Measurements from ENCODE around the gene RFX3.

RFX3 gene

DNA sequence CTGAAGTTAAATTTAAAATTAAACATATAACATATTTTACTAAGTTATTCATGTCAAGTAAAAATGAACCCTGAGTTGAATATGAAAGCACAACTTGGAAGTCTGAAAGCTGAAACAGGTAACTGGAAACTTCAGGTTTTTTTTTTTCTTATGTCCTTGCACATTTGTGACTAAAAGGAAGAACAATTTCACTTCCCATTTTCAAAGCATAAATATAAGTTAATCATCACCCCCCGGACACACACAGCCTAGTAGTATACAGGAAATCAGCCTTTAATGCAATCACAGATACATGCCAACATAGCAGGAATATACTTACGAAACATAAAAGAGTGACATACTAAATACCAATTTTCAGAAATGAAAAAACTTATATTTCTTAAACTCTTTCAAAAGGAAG, 225.9 kb downstream of the RFX3 start:
- no peak overlapping the region for H3K4me3 ChIP-seq (ENCODE audit: low read depth, low read length)
- in situ Hi-C loops (cut with HindIII; ENCODE audit: low sequenced_read_pairs): no loop called here
- DNase-seq (ENCODE audit: low read depth, low spot score): no peak
- TF ChIP-seq, protein P1, sequence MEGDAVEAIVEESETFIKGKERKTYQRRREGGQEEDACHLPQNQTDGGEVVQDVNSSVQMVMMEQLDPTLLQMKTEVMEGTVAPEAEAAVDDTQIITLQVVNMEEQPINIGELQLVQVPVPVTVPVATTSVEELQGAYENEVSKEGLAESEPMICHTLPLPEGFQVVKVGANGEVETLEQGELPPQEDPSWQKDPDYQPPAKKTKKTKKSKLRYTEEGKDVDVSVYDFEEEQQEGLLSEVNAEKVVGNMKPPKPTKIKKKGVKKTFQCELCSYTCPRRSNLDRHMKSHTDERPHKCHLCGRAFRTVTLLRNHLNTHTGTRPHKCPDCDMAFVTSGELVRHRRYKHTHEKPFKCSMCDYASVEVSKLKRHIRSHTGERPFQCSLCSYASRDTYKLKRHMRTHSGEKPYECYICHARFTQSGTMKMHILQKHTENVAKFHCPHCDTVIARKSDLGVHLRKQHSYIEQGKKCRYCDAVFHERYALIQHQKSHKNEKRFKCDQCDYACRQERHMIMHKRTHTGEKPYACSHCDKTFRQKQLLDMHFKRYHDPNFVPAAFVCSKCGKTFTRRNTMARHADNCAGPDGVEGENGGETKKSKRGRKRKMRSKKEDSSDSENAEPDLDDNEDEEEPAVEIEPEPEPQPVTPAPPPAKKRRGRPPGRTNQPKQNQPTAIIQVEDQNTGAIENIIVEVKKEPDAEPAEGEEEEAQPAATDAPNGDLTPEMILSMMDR (IDR thresholded peaks at IDR 0.05; ENCODE audit: low read depth, low read length): no peak

- no peak for DNase-seq (ENCODE audit: low read depth, low spot score)
- no peak overlapping the region for H3K4me3 ChIP-seq (ENCODE audit: low read depth, low read length)
- in situ Hi-C loops (cut with HindIII; ENCODE audit: low sequenced_read_pairs): no loop called here
- TF ChIP-seq, protein P1 (IDR thresholded peaks at IDR 0.05; ENCODE audit: low read depth, low read length): no peak
Observed at GRCh38 chr9:3296536-3296935, 229.3 kb downstream of the RFX3 start.

GRCh38 chr9:3292311-3292710, 233.5 kb downstream of the RFX3 start:
- H3K4me3 ChIP-seq (ENCODE audit: low read depth, low read length): no peak overlapping the region
- peak; percentile 5 for DNase-seq (ENCODE audit: low read depth, low spot score)
- in situ Hi-C loops (cut with HindIII; ENCODE audit: low sequenced_read_pairs): no loop called here

DNA sequence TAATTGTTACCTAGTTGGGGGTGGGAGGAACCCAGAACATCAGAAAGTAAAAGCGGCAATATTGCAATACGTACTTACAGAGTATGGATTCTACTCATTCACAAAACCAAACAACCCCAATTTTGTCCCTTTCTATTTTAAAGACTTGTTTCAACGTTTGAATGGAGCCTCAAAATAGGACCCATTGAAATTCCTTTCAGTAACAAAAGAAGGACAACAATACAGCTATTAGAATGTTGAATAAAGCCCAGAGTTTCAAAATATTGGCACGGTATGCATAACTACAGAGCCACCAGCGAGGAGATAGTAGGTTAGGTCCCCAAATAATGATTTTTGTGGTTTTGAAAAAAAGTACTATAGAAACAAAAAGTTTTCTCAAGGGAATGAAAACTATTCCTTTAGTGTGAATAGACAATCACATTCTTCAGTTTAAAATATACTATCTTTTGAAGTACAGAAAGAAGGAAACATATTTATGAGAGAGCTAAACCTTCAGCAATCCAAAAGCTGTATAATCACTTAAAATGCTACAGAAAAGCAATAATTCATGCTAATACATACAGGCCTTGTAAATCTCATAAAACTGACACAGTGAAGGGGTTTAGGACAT, 235.5 kb downstream of the RFX3 start:
- in situ Hi-C loops (cut with HindIII; ENCODE audit: low sequenced_read_pairs): no loop called here
- TF ChIP-seq, protein P1 (IDR thresholded peaks at IDR 0.05; ENCODE audit: low read depth, low read length): no peak
- H3K4me3 ChIP-seq (ENCODE audit: low read depth, low read length): no peak overlapping the region
- DNase-seq (ENCODE audit: low read depth, low spot score): no peak

More at GRCh38 chr9:3292311-3292710, 233.5 kb downstream of the RFX3 start:
- TF ChIP-seq, protein P1 (IDR thresholded peaks at IDR 0.05; ENCODE audit: low read depth, low read length): no peak

DNA sequence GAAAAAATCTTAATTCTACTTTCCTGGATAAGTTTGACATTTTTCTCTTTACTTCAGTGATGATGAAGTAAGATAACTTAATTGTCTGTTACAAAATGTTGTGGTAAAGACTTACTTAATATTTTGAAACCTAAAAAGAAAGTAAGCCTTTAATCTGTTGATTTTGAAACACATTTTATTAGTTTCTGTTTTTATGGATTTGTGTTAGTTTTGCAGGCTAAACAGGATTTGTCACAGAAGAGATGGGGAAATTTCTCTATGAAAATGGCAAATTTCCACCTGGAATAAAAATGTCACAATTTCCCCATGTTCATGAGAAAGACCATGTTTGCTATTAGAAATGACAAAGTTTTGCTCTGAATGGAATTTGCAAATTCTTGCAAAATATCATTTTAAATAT, 237.1 kb downstream of the RFX3 start:
- in situ Hi-C loops (cut with HindIII; ENCODE audit: low sequenced_read_pairs): no loop called here
- TF ChIP-seq, protein P1 (IDR thresholded peaks at IDR 0.05; ENCODE audit: low read depth, low read length): no peak
- no peak overlapping the region for H3K4me3 ChIP-seq (ENCODE audit: low read depth, low read length)
- DNase-seq (ENCODE audit: low read depth, low spot score): no peak

DNA sequence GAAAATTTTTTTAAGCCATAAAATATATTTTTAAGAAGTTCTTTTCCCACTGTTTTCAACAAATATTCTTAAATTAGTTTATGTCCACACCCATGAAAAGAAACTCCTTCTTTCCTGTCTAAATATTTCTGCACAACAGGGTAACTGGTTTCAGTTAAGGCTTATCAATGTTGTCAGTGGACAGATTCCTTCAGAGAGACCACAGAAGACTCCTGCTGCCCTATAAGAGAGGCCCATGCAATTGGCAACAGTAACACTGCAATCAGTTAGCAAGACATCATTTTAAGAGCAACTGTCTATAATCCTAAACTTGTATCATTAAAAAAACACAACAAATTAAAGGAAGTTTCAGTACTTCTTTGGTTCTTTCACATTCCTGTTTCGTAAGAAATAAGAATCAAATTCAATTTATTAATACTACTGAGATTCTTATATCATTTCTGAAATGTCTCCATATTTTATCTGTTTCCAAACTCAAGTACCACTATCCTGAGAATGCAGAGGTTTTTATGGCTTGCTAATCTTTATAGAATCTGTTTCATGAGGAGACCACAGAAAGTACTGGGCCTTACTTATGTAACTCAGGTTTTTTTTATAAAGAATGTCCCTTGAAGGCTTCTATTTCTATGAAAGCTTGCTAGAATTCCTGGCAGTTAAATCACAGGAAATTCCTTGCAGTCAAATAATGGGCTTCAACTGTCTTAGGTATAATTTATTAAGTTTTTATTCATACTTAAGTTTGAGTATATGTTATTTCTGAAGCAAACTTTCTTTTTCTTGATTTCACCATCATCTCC, 240.2 kb downstream of the RFX3 start:
- in situ Hi-C loops (cut with HindIII; ENCODE audit: low sequenced_read_pairs): no loop called here
- peak; percentile 46 for DNase-seq (ENCODE audit: low read depth, low spot score)
- no peak overlapping the region for H3K4me3 ChIP-seq (ENCODE audit: low read depth, low read length)
- TF ChIP-seq, protein P1 (IDR thresholded peaks at IDR 0.05; ENCODE audit: low read depth, low read length): no peak

All from astrocyte of the spinal cord (primary cell).